COLO668 (cell line): ENCODE results near the gene TBC1D8.

Experiments used
- DNase-seq: peaks from one replicate; lab custom pipeline; 2025; ENCODE audit not compliant: unreplicated experiment; lab: John Stamatoyannopoulos, UW

Gene TBC1D8

GRCh38 chr2:100982431-100982861 lies 168.7 kb downstream of the TBC1D8 start:
- no peak for DNase-seq

- DNase-seq, result no peak
Observed at GRCh38 chr2:100981011-100981410, 170.2 kb downstream of the TBC1D8 start.

GRCh38 chr2:100980046-100980445 lies 171.1 kb downstream of the TBC1D8 start:
- DNase-seq, result no peak

- DNase-seq, result no peak
Observed at GRCh38 chr2:100978582-100979191, 172.5 kb downstream of the TBC1D8 start.

GRCh38 chr2:100977511-100977910 lies 173.7 kb downstream of the TBC1D8 start:
- no peak for DNase-seq

GRCh38 chr2:100976645-100977391 lies 174.4 kb downstream of the TBC1D8 start:
- no peak for DNase-seq

GRCh38 chr2:100976061-100976460 lies 175.1 kb downstream of the TBC1D8 start:
- no peak for DNase-seq

- no peak for DNase-seq
Observed at GRCh38 chr2:100975521-100975785, 175.7 kb downstream of the TBC1D8 start.

- DNase-seq, result no peak
Observed at GRCh38 chr2:100974712-100975520, 176.3 kb downstream of the TBC1D8 start.

GRCh38 chr2:100972452-100972851 lies 178.7 kb downstream of the TBC1D8 start:
- no peak for DNase-seq

- no peak for DNase-seq
Observed at GRCh38 chr2:100971221-100971620, 180.0 kb downstream of the TBC1D8 start.

- DNase-seq, result no peak
Observed at GRCh38 chr2:100969998-100970397, 181.2 kb downstream of the TBC1D8 start.

- DNase-seq, result no peak
Observed at GRCh38 chr2:100968146-100969145, 182.7 kb downstream of the TBC1D8 start.

- DNase-seq, result no peak
Observed at GRCh38 chr2:100967716-100968115, 183.5 kb downstream of the TBC1D8 start.

GRCh38 chr2:100965596-100965995 lies 185.6 kb downstream of the TBC1D8 start:
- no peak for DNase-seq

GRCh38 chr2:100964681-100965169 lies 186.5 kb downstream of the TBC1D8 start:
- no peak for DNase-seq

- no peak for DNase-seq
Observed at GRCh38 chr2:100964222-100964621, 187.0 kb downstream of the TBC1D8 start.

- DNase-seq, result no peak
Observed at GRCh38 chr2:100963026-100963375, 188.2 kb downstream of the TBC1D8 start.

GRCh38 chr2:100962366-100963025 lies 188.7 kb downstream of the TBC1D8 start:
- no peak for DNase-seq

GRCh38 chr2:100960688-100961087 lies 190.5 kb downstream of the TBC1D8 start:
- DNase-seq, result no peak
